LNCAP (cell line): ENCODE data around the gene ADAM30.

ENCODE experiments used
- TF ChIP-seq, protein P1 (sequence below): fragments of 450-650 bp; IDR thresholded peaks from 2 replicates; pipeline ENCODE4 v1.5.1; 2017; ENCODE audit warnings: mild to moderate bottlenecking

Gene ADAM30

GRCh38 chr1:119896303-119896702 lies at the start of gene ADAM30:
ADAM30 (minus strand) TSS chr1:119896515; CDS start chr1:119896336, 179 bp downstream.
- TF ChIP-seq, protein P1, sequence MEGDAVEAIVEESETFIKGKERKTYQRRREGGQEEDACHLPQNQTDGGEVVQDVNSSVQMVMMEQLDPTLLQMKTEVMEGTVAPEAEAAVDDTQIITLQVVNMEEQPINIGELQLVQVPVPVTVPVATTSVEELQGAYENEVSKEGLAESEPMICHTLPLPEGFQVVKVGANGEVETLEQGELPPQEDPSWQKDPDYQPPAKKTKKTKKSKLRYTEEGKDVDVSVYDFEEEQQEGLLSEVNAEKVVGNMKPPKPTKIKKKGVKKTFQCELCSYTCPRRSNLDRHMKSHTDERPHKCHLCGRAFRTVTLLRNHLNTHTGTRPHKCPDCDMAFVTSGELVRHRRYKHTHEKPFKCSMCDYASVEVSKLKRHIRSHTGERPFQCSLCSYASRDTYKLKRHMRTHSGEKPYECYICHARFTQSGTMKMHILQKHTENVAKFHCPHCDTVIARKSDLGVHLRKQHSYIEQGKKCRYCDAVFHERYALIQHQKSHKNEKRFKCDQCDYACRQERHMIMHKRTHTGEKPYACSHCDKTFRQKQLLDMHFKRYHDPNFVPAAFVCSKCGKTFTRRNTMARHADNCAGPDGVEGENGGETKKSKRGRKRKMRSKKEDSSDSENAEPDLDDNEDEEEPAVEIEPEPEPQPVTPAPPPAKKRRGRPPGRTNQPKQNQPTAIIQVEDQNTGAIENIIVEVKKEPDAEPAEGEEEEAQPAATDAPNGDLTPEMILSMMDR = no peak

GRCh38 chr1:119943216-119943615 lies 46.9 kb upstream of the ADAM30 start:
- TF ChIP-seq, protein P1 = no peak

GRCh38 chr1:119941392-119941791 lies 45.1 kb upstream of the ADAM30 start:
- TF ChIP-seq, protein P1 = no peak

GRCh38 chr1:119940697-119941096 lies 44.4 kb upstream of the ADAM30 start:
- TF ChIP-seq, protein P1 = no peak

DNA sequence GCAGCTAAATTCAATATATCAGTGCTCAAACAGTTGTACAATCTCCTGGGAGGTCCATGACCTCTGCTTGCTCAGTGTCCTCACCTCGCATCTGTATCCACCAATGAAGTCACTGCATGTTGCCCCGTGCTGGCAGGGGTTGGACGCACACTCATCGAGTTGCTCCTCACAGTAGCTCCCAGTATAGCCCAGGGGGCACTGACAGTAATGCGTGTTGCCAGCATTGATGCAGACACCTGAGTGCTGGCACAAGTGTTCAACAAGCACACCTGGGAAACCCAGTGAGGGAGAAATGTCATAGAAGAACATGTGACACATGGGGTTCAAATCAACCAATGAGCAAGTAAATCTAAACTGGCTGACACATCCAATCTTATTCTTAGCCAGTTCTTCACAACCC lies 40.9 kb upstream of the ADAM30 start:
- TF ChIP-seq, protein P1 = no peak

DNA sequence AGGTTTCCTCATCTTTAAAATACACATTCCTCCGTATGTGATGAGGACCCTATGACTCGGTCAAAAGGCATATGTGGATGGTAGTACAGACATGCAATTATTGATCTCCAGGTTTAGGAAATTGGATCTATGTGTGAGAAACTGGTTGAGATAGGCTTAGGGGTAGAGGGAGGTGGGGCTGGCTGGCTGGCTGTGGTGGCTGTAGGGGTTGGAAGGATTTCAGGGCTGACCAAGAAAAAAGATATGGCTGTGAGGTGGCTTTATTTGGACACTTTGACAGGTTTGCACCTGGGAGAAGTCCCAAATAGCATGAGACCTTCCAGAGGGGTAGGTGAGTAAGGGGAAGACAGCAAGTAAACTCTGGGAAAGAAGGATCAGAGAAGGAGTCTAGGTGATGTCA lies 39.6 kb upstream of the ADAM30 start:
- TF ChIP-seq, protein P1 = no peak

DNA sequence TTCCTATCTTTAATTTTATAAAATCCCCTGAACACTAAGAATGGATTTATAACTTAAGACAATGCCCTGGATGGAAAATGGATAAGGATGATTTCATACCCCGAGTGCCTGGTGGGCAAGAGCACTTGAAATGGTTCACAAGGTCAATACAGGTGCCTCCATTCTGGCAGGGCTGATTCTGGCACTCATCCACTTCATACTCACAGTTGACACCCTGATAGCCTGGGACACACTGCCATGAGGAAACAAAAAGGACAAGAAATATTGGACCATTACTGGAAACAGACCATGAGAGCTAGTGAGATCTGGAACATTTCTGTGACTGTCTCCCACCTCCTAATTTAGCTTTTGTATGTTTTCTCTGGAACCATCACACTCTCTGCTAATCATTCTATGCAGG lies 39.1 kb upstream of the ADAM30 start:
- TF ChIP-seq, protein P1 = no peak

- TF ChIP-seq, protein P1 = no peak
Measured at GRCh38 chr1:119933397-119933796, 37.1 kb upstream of the ADAM30 start.
